Measurements from ENCODE around the gene KCNA1. TPM values are rescaled to one million over a fixed set of nuclear protein-coding genes. Genes with fewer than 3 reads are reported as not detected.

The KCNA1 gene
- total RNA-seq, 4 donors from 2014 or later: not detected

- ATAC-seq: no peak
- Histone ChIP-seq H3K27ac (no peak overlapping the region), H3K36me3 (no peaks in the 10 kb centered on the region), H3K4me3 (no peak overlapping the region), H3K27me3 (peaks cover 0 to 7% (median 3%) of the 10 kb centered on the region in 3 donors), H3K4me1 (no peaks in the 10 kb centered on the region), H3K9me3 (no peaks in the 10 kb centered on the region)
- intact Hi-C loops (cut with DNase I; ENCODE audit: low total_unique reads): no loop called here
- in situ Hi-C loops (cut with MboI; ENCODE audit: low sequenced_read_pairs in 4 of 4): no loop called here
- TF ChIP-seq, protein P1, sequence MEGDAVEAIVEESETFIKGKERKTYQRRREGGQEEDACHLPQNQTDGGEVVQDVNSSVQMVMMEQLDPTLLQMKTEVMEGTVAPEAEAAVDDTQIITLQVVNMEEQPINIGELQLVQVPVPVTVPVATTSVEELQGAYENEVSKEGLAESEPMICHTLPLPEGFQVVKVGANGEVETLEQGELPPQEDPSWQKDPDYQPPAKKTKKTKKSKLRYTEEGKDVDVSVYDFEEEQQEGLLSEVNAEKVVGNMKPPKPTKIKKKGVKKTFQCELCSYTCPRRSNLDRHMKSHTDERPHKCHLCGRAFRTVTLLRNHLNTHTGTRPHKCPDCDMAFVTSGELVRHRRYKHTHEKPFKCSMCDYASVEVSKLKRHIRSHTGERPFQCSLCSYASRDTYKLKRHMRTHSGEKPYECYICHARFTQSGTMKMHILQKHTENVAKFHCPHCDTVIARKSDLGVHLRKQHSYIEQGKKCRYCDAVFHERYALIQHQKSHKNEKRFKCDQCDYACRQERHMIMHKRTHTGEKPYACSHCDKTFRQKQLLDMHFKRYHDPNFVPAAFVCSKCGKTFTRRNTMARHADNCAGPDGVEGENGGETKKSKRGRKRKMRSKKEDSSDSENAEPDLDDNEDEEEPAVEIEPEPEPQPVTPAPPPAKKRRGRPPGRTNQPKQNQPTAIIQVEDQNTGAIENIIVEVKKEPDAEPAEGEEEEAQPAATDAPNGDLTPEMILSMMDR (IDR thresholded peaks at IDR 0.05 in 4 of 5, conservative IDR thresholded peaks at IDR 0.05 in 1 of 5): no peak
- no peak for TF ChIP-seq POLR2A (IDR thresholded peaks at IDR 0.05)
- DNase-seq: no peak
Observed at GRCh38 chr12:4951601-4952000, 41.9 kb downstream of the KCNA1 start.

DNA sequence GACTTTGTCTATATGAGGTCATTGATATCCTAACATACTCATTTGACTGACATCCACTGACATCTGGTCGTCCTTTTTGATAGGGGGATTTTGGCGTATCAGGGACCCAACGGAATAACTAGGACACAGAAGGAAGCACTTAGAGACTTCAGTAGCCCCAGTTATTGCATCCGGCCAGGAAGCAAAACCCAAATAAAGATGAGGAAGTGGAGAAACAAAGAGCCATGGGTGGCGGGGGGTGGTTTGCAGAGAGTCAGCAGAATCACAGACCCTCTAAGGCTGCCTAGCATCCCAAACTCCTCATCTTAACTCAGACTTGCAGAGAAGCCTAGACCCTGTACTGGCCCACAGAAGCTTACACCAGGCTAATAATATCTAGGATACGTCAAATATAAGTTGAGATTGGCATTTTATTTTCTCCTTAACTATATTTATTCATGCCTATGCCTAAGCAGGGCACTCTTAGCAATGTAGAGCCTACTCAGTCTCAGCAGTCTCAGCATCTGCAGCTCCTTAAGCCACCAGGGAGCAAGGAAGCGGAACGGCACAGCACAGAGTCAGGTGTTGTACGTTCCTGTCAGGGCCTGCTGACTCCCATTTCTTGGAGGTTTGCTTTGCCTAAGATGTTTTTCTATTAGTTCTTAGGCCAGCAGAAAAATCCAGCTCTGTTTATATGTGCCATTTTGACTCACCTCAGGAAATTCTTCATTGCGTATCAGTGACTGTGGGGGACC is 45.1 kb downstream of the KCNA1 start:
- Histone ChIP-seq H3K4me3 (no peak overlapping the region), H3K4me1 (no peaks in the 10 kb centered on the region), H3K27me3 (peaks cover 0 to 10% (median 3%) of the 10 kb centered on the region in 3 donors), H3K36me3 (no peaks in the 10 kb centered on the region), H3K9me3 (no peaks in the 10 kb centered on the region), H3K27ac (no peak overlapping the region)
- no peak for DNase-seq
- intact Hi-C loops (cut with DNase I; ENCODE audit: low total_unique reads): no loop called here
- TF ChIP-seq, protein P1 (IDR thresholded peaks at IDR 0.05 in 4 of 5, conservative IDR thresholded peaks at IDR 0.05 in 1 of 5): no peak
- no peak for TF ChIP-seq POLR2A (IDR thresholded peaks at IDR 0.05)
- no peak for ATAC-seq
- in situ Hi-C loops (cut with MboI; ENCODE audit: low sequenced_read_pairs in 4 of 4): no loop called here

GRCh38 chr12:4956054-4956453 is 46.3 kb downstream of the KCNA1 start:
- TF ChIP-seq, protein P1 (IDR thresholded peaks at IDR 0.05 in 4 of 5, conservative IDR thresholded peaks at IDR 0.05 in 1 of 5): no peak
- TF ChIP-seq POLR2A (IDR thresholded peaks at IDR 0.05): no peak
- in situ Hi-C loops (cut with MboI; ENCODE audit: low sequenced_read_pairs in 4 of 4) (no loop called here), intact Hi-C loops (cut with DNase I; ENCODE audit: low total_unique reads) (no loop called here)
- H3K27ac ChIP-seq: no peak overlapping the region
- H3K4me3 ChIP-seq: no peak overlapping the region
- H3K9me3 ChIP-seq: no peaks in the 10 kb centered on the region
- DNase-seq: no peak
- H3K36me3 ChIP-seq: no peaks in the 10 kb centered on the region
- ATAC-seq: no peak
- H3K27me3 ChIP-seq: peaks cover 0 to 12% (median 3%) of the 10 kb centered on the region in 3 donors
- no peaks in the 10 kb centered on the region for H3K4me1 ChIP-seq

- DNase-seq: no peak
- intact Hi-C loops (cut with DNase I; ENCODE audit: low total_unique reads): no loop called here
Observed at GRCh38 chr12:4956968-4957367, 47.3 kb downstream of the KCNA1 start.

More at GRCh38 chr12:4956968-4957367, 47.3 kb downstream of the KCNA1 start:
- Histone ChIP-seq H3K27ac (no peak overlapping the region), H3K9me3 (no peaks in the 10 kb centered on the region), H3K36me3 (no peaks in the 10 kb centered on the region), H3K4me1 (no peaks in the 10 kb centered on the region), H3K4me3 (no peak overlapping the region), H3K27me3 (peaks cover 0 to 8% (median 3%) of the 10 kb centered on the region in 3 donors)
- no peak for ATAC-seq
- TF ChIP-seq, protein P1 (IDR thresholded peaks at IDR 0.05 in 4 of 5, conservative IDR thresholded peaks at IDR 0.05 in 1 of 5): no peak
- no peak for TF ChIP-seq POLR2A (IDR thresholded peaks at IDR 0.05)
- in situ Hi-C loops (cut with MboI; ENCODE audit: low sequenced_read_pairs in 4 of 4): no loop called here
